H9 (cell line): ENCODE data around the gene PREP. TPM values are rescaled to one million over a fixed set of nuclear protein-coding genes. Genes with fewer than 3 reads are reported as not detected.

Source experiments
- DNase-seq: peaks from one replicate; pipeline ENCODE4 v3.0.0-alpha.2; 2017
- H2AFZ ChIP-seq: one replicate; pipeline ENCODE4 v1.6.1; 2013; ENCODE audit warnings: mild to moderate bottlenecking, low read length, control low read depth, moderate library complexity
- H2AK5ac ChIP-seq: 2 replicates; pipeline ENCODE4 v1.6.1; 2013; ENCODE audit warnings: low read length, control low read depth, mixed read lengths; ENCODE audit not compliant: insufficient read length
- H2BK120ac ChIP-seq: one replicate; pipeline ENCODE4 v1.6.1; 2013; ENCODE audit warnings: low read depth, mild to moderate bottlenecking, low read length, control low read depth, inconsistent platforms; ENCODE audit not compliant: poor library complexity, severe bottlenecking
- H2BK12ac ChIP-seq: 2 replicates; pipeline ENCODE4 v1.6.1; 2013; ENCODE audit warnings: low read length, control low read depth, mixed read lengths, low read depth; ENCODE audit not compliant: insufficient read length
- H2BK15ac ChIP-seq: 2 replicates; pipeline ENCODE4 v1.6.1; 2013; ENCODE audit warnings: low read depth, low read length, control low read depth
- H2BK20ac ChIP-seq: one replicate; pipeline ENCODE4 v1.6.1; 2013; ENCODE audit warnings: low read depth, mild to moderate bottlenecking, low read length, control low read depth, inconsistent platforms; ENCODE audit not compliant: poor library complexity, severe bottlenecking
- H2BK5ac ChIP-seq: 2 replicates; pipeline ENCODE4 v1.6.1; 2013; ENCODE audit warnings: low read length, control low read depth, mixed read lengths; ENCODE audit not compliant: insufficient read length
- H3K14ac ChIP-seq: 2 replicates; pipeline ENCODE4 v1.6.1; 2013; ENCODE audit warnings: low read length, control low read depth; ENCODE audit not compliant: insufficient read depth
- H3K18ac ChIP-seq: 2 replicates; pipeline ENCODE4 v1.6.1; 2013; ENCODE audit warnings: low read depth, mild to moderate bottlenecking, mixed read lengths, low read length, control low read depth; ENCODE audit not compliant: insufficient read length
- H3K23ac ChIP-seq: 2 replicates; pipeline ENCODE4 v1.6.1; 2013; ENCODE audit warnings: low read length, control low read depth, mixed read lengths, low read depth; ENCODE audit not compliant: insufficient read length
- H3K23me2 ChIP-seq: 2 replicates; pipeline ENCODE4 v1.6.1; 2013; ENCODE audit warnings: low read depth, mild to moderate bottlenecking, mixed read lengths, low read length, control low read depth; ENCODE audit not compliant: insufficient read length, poor library complexity, severe bottlenecking
- H3K27ac ChIP-seq: 2 replicates; pipeline ENCODE4 v1.5.1; 2013; ENCODE audit warnings: low read length, control low read depth, mixed read lengths, low read depth; ENCODE audit not compliant: insufficient read length
- H3K27me3 ChIP-seq: 2 replicates; pipeline ENCODE4 v1.6.1; 2013; ENCODE audit warnings: low read length, control low read depth, inconsistent platforms; ENCODE audit not compliant: insufficient read depth
- H3K4ac ChIP-seq: 2 replicates; pipeline ENCODE4 v1.6.1; 2013; ENCODE audit warnings: low read depth, mild to moderate bottlenecking, control low read depth, inconsistent platforms, low read length, moderate library complexity
- H3K4me1 ChIP-seq: 2 replicates; pipeline ENCODE4 v1.6.1; 2013; ENCODE audit warnings: low read length, control low read depth, inconsistent platforms; ENCODE audit not compliant: insufficient read depth
- H3K4me2 ChIP-seq: 2 replicates; pipeline ENCODE4 v1.6.1; 2013; ENCODE audit warnings: low read length, control low read depth, mixed read lengths; ENCODE audit not compliant: insufficient read length, insufficient read depth
- H3K56ac ChIP-seq: 2 replicates; pipeline ENCODE4 v1.6.1; 2013; ENCODE audit warnings: low read depth, mild to moderate bottlenecking, mixed read lengths, low read length, control low read depth; ENCODE audit not compliant: insufficient read length
- H3K79me1 ChIP-seq: 2 replicates; pipeline ENCODE4 v1.6.1; 2013; ENCODE audit warnings: low read depth, mild to moderate bottlenecking, moderate library complexity, low read length, control low read depth, inconsistent platforms; ENCODE audit not compliant: insufficient read depth, poor library complexity, severe bottlenecking
- H3K79me2 ChIP-seq: 2 replicates; pipeline ENCODE4 v1.6.1; 2013; ENCODE audit warnings: low read length, control low read depth, inconsistent platforms; ENCODE audit not compliant: insufficient read depth
- H3K9ac ChIP-seq: 2 replicates; pipeline ENCODE4 v1.6.1; 2013; ENCODE audit warnings: low read length, control low read depth, mixed read lengths; ENCODE audit not compliant: insufficient read length; ENCODE audit errors: extremely low read depth
- H3K9me3 ChIP-seq: one replicate; pipeline ENCODE4 v1.6.1; 2013; ENCODE audit warnings: low read depth, low read length, inconsistent platforms; ENCODE audit not compliant: control insufficient read depth
- H3T11ph ChIP-seq: one replicate; pipeline ENCODE4 v1.6.1; 2013; ENCODE audit warnings: mild to moderate bottlenecking, low read length, control low read depth, inconsistent platforms
- H4K20me1 ChIP-seq: one replicate; pipeline ENCODE4 v1.6.1; 2013; ENCODE audit not compliant: control insufficient read depth, insufficient read length, insufficient read depth
- H4K5ac ChIP-seq: 2 replicates; pipeline ENCODE4 v1.6.1; 2013; ENCODE audit warnings: low read depth, mild to moderate bottlenecking, mixed read lengths, low read length, control low read depth; ENCODE audit not compliant: insufficient read length
- H4K8ac ChIP-seq: replicated peaks from 2 replicates; pipeline ENCODE4 v1.6.1; 2013; ENCODE audit warnings: low read length, control low read depth, mixed read lengths, low read depth; ENCODE audit not compliant: insufficient read length
- H4K91ac ChIP-seq: 2 replicates; pipeline ENCODE4 v1.6.1; 2013; ENCODE audit warnings: low read depth, mild to moderate bottlenecking, moderate library complexity, mixed read lengths, low read length, control low read depth; ENCODE audit not compliant: insufficient read length
- H3K27ac Mint-ChIP-seq, 3 experiments: 2 replicates in 2 of 3; 3 replicates in 1 of 3; pipeline ENCODE4 v1.8.0; 2020 to 2021; ENCODE audit warnings: mixed read lengths in 3 of 3, mild to moderate bottlenecking in 1 of 3, moderate library complexity in 1 of 3
- H3K27me3 Mint-ChIP-seq: 2 replicates; pipeline ENCODE4 v1.8.0; 2021; ENCODE audit warnings: low read depth, mild to moderate bottlenecking, moderate library complexity, mixed read lengths
- H3K36me3 Mint-ChIP-seq, 3 experiments: 2 replicates in 2 of 3; 3 replicates in 1 of 3; pipeline ENCODE4 v1.8.0; 2020 to 2021; ENCODE audit warnings: low read depth in 3 of 3, mixed read lengths in 3 of 3; ENCODE audit not compliant: insufficient read depth in 1 of 3
- H3K4me1 Mint-ChIP-seq, 2 experiments: 2 replicates each; pipeline ENCODE4 v1.8.0; 2020; ENCODE audit warnings: mixed read lengths in 2 of 2
- H3K4me3 Mint-ChIP-seq, 2 experiments: 2 replicates in 1 of 2; 3 replicates in 1 of 2; pipeline ENCODE4 v1.8.0; 2020 to 2021; ENCODE audit warnings: mild to moderate bottlenecking in 2 of 2, mixed read lengths in 2 of 2, moderate library complexity in 1 of 2
- H3K9me3 Mint-ChIP-seq, 2 experiments: 2 replicates in 1 of 2; 3 replicates in 1 of 2; pipeline ENCODE4 v1.8.0; 2020; ENCODE audit warnings: mild to moderate bottlenecking in 2 of 2, mixed read lengths in 2 of 2, moderate library complexity in 1 of 2
- CTCF ChIP-seq: fragments of 200-600 bp; sonication (generic); conservative IDR thresholded peaks from 3 replicates; pipeline ENCODE4 v1.8.0; 2021; ENCODE audit warnings: antibody characterized with exemption, mild to moderate bottlenecking
- WGBS: extraction: QIAGEN DNeasy Blood & Tissue Kit; methylation state at CpG from one replicate; pipeline ENCODE4 v1.1.7; 2013; ENCODE audit warnings: missing lambda C conversion rate, low lambda C conversion rate, mixed read lengths; ENCODE audit not compliant: insufficient read length; ENCODE audit errors: extremely low coverage; 5-methylcytosine and 5-hydroxymethylcytosine counted together
- total RNA-seq: library from RNA; stranded (reverse); gene quantifications from 2 replicates; pipeline ENCODE4 v1.2.1, GENCODE V29; 2021

Gene PREP
- total RNA-seq, 1 experiment from 2014 or later: 54.0 TPM

- H4K91ac ChIP-seq: no peak overlapping the region
- H3K27me3 ChIP-seq: no peaks in the 10 kb centered on the region
- no peak overlapping the region for H2BK5ac ChIP-seq
- no peak overlapping the region for H3K27ac ChIP-seq
- no CpG with 5 or more reads among the region's 4 CpGs for WGBS
- TF ChIP-seq CTCF: no peak
- no peak overlapping the region for H3K18ac ChIP-seq
- H2BK12ac ChIP-seq: no peak overlapping the region
- no peak overlapping the region for H3K14ac ChIP-seq
- no peaks in the 10 kb centered on the region for H4K20me1 ChIP-seq
- no peak overlapping the region for H3K9ac ChIP-seq
- H2BK120ac ChIP-seq: no peak overlapping the region
- no peak overlapping the region for H4K5ac ChIP-seq
- no peak overlapping the region for H3K23ac ChIP-seq
- Mint-ChIP-seq H3K27ac (no peak overlapping the region), H3K9me3 (no peaks in the 10 kb centered on the region), H3K36me3 (peaks cover 6 to 8% (median 8%) of the 10 kb centered on the region in 3 experiments; a peak in 5 of 7 replicates), H3K27me3 (no peaks in the 10 kb centered on the region), H3K4me3 (no peak overlapping the region), H3K4me1 (no peaks in the 10 kb centered on the region)
- no peak overlapping the region for H3K4me2 ChIP-seq
- H3K23me2 ChIP-seq: no peaks in the 10 kb centered on the region
- DNase-seq: no peak
- no peak overlapping the region for H2AK5ac ChIP-seq
- no peak overlapping the region for H2AFZ ChIP-seq
- H4K8ac ChIP-seq: no peak overlapping the region
- no peaks in the 10 kb centered on the region for H3K9me3 ChIP-seq
- H3K79me2 ChIP-seq: 0 out of 2 replicates have a peak, but pooled peaks cover 2% of the 10 kb centered on the region
- no peaks in the 10 kb centered on the region for H3K79me1 ChIP-seq
- no peak overlapping the region for H3K56ac ChIP-seq
- H3T11ph ChIP-seq: no peak overlapping the region
- H3K4me1 ChIP-seq: no peaks in the 10 kb centered on the region
- H2BK15ac ChIP-seq: no peak overlapping the region
- H3K4ac ChIP-seq: no peak overlapping the region
- no peak overlapping the region for H2BK20ac ChIP-seq
Measured at GRCh38 chr6:105313211-105313610, 89.7 kb downstream of the PREP start.
